Activated naive CD4-positive, alpha-beta T cell treated with anti-CD3 and anti-CD28 coated beads, Interleukin-2, amount 50 U/mL, for 16 hours (primary cell): ENCODE data around the gene PPP4R3A.
"Not testable (repeated sequence)": the region's sequence is repeated elsewhere in the genome, so short reads cannot be mapped to it uniquely, and the experiment has no call there.

Experiments
- DNase-seq: peaks from one replicate; pipeline ENCODE4 v3.0.0-alpha.2; 2020

PPP4R3A gene

GRCh38 chr14:91510171-91511042, at the start of gene PPP4R3A:
TSS of gene PPP4R3A (minus strand) at chr14:91510310. CDS start at chr14:91509647, 663 bp downstream.
- DNase-seq = peak; percentile 96

DNA sequence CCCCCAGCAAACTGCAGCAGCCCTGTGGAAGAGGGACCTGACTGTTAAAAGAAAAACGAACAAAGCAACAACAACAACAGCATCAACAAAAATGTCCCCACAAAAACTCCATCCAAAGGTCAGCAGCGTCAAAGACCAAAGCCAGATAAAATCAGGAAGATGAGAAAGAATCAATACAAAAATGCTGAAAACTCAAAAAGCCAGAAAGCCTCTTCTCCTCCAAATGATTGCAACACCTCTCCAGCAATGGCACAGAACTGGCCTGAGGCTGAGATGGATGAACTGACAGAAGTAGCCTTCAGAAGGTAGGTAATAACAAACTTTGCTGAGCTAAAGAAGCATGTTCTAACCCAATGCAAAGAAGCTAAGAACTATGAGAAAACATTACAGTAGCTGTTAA, 45.4 kb upstream of the PPP4R3A start:
- DNase-seq = no peak

DNA sequence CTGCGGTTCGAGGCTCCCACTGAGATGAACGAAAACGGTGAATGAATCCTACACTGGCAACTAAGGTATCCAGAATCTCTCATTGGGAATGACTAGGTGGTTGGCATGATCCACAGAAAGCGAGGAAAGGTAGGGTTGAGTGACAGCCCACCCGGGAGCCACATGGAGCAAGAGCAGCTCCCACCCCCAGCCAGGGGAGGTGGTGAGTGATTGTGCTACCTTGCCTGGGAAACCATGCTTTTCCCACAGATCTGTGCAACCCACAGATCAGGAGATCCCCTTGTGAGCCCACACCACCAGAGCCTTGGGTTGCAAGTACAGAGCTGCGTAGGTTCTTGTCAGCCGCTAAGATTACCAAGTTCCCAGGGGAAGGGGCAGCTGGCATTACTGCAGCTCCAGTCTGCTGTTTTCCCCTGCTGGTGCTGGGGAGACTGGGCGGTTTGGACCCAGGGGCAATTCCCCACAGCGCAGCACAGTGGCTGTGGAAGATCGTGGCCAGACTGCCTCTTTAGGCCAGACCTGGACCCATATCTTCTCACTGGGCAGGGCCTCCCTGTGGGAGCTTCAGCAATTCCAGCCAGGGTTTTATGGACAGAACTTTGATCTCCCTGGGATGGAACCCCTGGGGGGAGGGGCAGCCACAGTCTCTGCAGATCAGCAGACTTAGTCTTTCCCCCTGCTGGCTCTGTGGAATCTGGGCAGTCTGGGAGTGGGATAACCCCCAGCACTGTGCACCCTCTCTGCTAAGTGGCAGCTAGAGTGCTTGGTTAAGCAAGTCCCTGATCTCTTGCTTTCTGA, 44.6 kb upstream of the PPP4R3A start:
- no peak for DNase-seq

DNA sequence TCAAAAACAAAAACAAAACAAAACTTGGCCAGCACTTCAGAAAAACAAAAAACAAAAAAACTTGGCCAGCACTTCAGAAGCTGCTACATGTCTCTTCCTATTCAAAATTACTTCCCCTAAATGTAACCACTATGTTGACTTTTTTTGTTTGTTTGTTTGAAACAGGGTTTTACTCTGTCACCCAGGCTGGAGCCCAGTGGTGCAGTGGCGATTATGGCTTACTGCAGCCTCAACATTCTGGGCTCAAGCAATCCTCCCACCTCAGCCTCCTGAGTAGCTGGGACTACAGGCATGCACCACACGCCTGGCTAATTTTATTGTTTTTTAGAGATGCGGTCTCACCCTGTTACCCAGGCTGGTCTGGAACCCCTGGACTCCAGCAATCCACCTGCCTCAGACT, 38.0 kb upstream of the PPP4R3A start:
- DNase-seq = no peak

- no peak for DNase-seq
Observed at GRCh38 chr14:91545946-91546716, 36.0 kb upstream of the PPP4R3A start.

DNA sequence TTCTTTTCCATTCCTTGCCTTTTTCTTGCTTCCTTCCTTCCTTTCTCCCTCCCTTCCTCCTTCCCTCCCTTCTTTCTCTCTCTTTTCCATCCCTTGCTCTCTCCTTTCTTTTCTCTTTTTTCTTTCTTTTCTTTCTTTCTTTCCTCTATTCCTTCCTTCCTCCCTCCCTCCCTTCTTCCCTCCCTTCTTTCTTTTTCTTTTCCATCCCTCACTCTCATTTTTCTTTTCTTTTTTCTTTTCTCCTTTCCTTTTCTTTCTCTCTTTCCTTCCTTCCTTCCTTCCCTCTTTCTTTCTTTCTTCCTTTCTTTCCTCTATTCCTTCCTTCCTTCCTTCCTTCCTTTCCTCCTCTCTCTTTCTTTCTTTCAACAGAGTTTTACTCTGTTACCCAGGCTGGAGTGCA, 35.1 kb upstream of the PPP4R3A start:
- DNase-seq = no peak

DNA sequence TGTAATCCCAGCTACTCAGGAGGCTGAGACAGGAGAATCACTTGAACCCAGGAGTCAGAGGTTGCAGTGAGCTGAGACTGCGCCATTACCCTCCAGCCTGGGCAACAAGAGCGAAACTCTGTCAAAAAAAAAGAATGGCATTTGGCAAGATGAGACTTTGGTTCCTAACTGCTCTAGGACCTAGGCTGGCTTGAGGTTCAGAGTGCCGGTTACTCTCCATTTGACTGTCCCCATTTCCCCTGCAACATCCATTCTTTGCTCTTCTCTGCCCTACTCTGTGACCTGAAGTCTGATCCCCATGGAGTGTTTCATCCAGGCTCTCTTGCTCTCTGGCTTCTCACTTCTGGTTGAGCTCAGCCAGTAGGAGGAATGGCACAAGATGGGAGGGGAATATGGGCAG, 26.2 kb upstream of the PPP4R3A start:
- no peak for DNase-seq

DNA sequence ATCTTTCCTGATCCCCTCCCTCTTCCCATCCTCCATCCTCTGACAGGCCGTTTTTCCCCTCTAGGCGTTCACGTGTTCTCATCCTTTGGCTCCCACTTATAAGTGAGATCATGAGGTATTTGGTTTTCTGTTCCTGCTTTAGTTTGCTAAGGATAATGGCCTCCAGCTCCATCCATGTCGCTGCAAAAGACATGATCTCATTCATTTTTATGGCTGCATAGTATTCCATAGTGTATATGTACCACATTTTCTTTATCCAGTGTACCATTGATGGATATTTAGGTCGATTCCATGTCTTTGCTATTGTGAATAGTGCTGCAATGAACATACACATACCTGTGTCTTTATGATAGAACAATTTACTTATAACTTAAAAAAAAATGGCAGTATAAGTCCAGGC, 23.9 kb upstream of the PPP4R3A start:
- DNase-seq = not testable (repeated sequence)

DNA sequence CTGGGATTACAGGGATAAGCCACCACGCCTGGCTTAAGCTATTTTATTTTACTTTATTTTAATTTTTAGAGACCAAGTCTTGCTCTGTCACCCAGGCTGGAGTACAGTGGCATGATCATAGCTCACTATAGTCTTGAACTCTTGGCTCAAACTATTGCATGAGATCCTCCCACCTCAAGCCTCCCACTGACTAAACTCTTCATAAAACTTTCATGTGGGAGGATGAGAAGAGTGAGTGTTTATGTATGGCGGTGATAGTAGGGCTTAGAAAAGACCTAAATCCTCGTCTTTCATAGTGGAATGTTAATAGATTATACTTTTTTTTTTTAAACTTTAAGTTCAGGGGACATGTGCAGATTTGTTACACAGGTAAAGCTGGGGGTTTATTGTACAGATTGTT, 23.5 kb upstream of the PPP4R3A start:
- DNase-seq = no peak

GRCh38 chr14:91523972-91524371, 13.9 kb upstream of the PPP4R3A start:
- DNase-seq = no peak

GRCh38 chr14:91521061-91521640, 11.0 kb upstream of the PPP4R3A start:
- DNase-seq = no peak

GRCh38 chr14:91520138-91520537, 10.0 kb upstream of the PPP4R3A start:
- no peak for DNase-seq

GRCh38 chr14:91519239-91520036, 9.3 kb upstream of the PPP4R3A start:
- DNase-seq = no peak

DNA sequence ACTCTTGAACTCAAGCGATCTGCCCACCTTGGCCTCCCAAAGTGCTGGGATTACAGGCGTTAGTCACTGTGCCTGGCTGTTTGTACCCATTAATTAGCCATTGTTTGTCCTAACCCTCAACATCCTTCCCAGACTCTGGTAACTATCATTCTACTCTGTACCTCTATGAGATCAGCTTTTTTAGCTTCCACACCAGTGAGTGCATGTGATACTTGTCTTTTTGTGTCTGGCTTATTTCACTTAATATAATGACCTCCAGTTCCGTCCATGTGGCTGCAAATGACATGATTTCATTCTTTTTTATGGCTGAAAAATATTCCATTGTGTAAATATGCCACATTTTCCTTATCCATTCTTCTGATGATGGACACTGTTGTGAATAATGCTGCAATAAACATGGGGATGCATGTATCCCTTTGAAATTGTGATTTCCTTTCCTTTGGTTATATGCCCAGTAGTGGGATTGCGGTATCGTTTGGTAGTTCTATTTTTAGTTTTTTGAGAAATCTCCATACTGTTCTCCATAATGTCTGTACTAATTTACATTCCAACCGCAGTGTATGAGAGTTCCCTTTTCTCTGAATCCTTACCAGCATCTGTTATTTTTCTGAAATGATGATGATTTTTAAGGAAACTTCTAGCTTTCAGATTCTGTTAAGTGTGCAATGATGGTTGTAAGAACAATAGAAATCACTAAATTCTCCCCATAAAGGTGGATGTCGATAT, 6.7 kb upstream of the PPP4R3A start:
- no peak for DNase-seq

GRCh38 chr14:91515979-91516378, 5.9 kb upstream of the PPP4R3A start:
- no peak for DNase-seq

- DNase-seq = no peak
Observed at GRCh38 chr14:91511043-91511383, 903 bp upstream of the PPP4R3A start.

- no peak for DNase-seq
Observed at GRCh38 chr14:91509878-91510170, 286 bp downstream of the PPP4R3A start.

GRCh38 chr14:91509083-91509877, 830 bp downstream of the PPP4R3A start:
- DNase-seq = peak; percentile 49

GRCh38 chr14:91508105-91508504, 2.0 kb downstream of the PPP4R3A start:
- no peak for DNase-seq

DNA sequence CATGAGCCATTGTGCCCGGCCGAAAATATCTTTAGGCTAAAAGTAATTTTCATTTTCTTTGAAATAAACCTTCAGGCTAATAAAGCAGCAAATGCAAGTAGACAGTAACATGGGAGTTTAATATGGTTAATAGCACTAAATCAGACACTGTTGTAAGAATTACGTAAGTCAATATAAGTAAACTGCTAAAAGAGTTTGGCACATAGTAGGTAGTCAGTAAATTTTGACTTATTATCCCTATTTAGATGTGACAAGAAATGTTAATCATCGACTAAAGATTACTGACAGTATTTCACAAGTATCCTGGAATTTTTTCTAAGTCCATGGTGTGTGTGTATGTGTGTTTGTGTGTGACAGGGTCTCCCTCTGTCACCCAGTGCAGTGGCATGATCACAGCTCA, 3.9 kb downstream of the PPP4R3A start:
- DNase-seq = no peak

GRCh38 chr14:91503000-91503504, 7.1 kb downstream of the PPP4R3A start:
- no peak for DNase-seq
